GM23338 (cell line): ENCODE measurements around the gene HMCN2. TPM values are rescaled to one million over a fixed set of nuclear protein-coding genes. Genes with fewer than 3 reads are reported as not detected.

Source experiments
- CREB1 ChIP-seq: fragments of 250-450 bp; sonication (Bioruptor Pico); IDR thresholded peaks from 2 replicates; pipeline ENCODE4 v1.5.0; 2020; ENCODE audit warnings: low read depth, mild to moderate bottlenecking, moderate library complexity
- EZH2 ChIP-seq: fragments of 200-600 bp; sonication (generic); IDR thresholded peaks from one replicate; pipeline ENCODE4 v1.8.0; 2017; ENCODE audit warnings: antibody characterized with exemption, mild to moderate bottlenecking, low read depth; ENCODE audit not compliant: unreplicated experiment
- EZH2phosphoT487 ChIP-seq: fragments of 200-600 bp; sonication (generic); IDR thresholded peaks from one replicate; pipeline ENCODE4 v1.8.1; 2018; ENCODE audit warnings: antibody characterized with exemption; ENCODE audit not compliant: unreplicated experiment
- POLR2AphosphoS5 ChIP-seq: IDR thresholded peaks from 2 replicates; pipeline ENCODE4 v1.6.1; 2016; ENCODE audit warnings: antibody characterized with exemption, low read depth
- STAT1 ChIP-seq: IDR thresholded peaks from one replicate; pipeline ENCODE4 v1.6.1; 2016; ENCODE audit warnings: antibody characterized with exemption; ENCODE audit not compliant: unreplicated experiment
- ZNF114 ChIP-seq: fragments of 250-450 bp; sonication (Bioruptor Pico); IDR thresholded peaks from 2 replicates; pipeline ENCODE4 v1.5.0; 2020; ENCODE audit warnings: mild to moderate bottlenecking, moderate library complexity
- ZNF331 ChIP-seq: fragments of 250-450 bp; sonication (Bioruptor Pico); IDR thresholded peaks from 2 replicates; pipeline ENCODE4 v1.5.0; 2020; ENCODE audit warnings: low read depth, mild to moderate bottlenecking, moderate library complexity
- polyA plus RNA-seq: library from polyadenylated mRNA; unstranded; fragments of >200 nt; fragmentation: Nextera tagmentation; extraction: Ambion mirVana; gene quantifications from 2 replicates; pipeline ENCODE4 v1.2.1, GENCODE V29; 2016
- total RNA-seq: library from RNA; depleted of rRNA; stranded (reverse); fragments of >200 nt; shearing (Covaris generic); gene quantifications from 2 replicates; pipeline ENCODE4 v1.2.3, GENCODE V29; 2014
- TF ChIP-seq, protein P1 (sequence below): fragments of 250-450 bp; sonication (Bioruptor Pico); IDR thresholded peaks from 2 replicates; pipeline ENCODE4 v1.5.0; 2020; ENCODE audit warnings: mild to moderate bottlenecking, moderate library complexity
- TF ChIP-seq, protein P2 (sequence below), 2 experiments: fragments of 200-600 bp in 1 of 2; sonication (generic) in 1 of 2; conservative IDR thresholded peaks; 2 replicates each; pipeline versions ENCODE4 v1.5.1 to v1.6.1; 2016 to 2017; ENCODE audit warnings: antibody characterized with exemption in 2 of 2, low read depth in 2 of 2, mild to moderate bottlenecking in 2 of 2, moderate library complexity in 1 of 2

HMCN2 gene
- total and polyA plus RNA-seq, 2 experiments from 2014 or later: 1.3 to 4.7 TPM

DNA sequence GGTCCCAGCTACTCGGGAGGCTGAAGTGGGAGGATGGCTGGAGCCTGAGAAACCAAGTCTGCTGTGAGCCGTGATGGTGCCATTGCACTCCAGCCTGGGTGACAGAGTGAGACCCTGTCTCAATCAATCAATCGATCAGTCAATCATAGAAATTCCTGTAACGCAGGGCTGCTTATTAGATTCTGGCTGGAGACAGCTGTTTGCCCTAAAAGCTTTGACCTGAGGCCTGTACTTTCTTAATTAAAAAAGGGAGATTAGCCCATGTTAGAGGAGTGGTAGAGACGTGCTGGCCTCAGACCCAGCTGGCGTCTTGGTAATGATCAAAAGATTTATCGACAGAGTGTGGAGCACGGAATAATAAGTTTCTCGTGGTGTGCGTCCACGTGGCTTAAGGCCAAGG is 40.5 kb upstream of the HMCN2 start (continued):
- TF ChIP-seq, protein P1, sequence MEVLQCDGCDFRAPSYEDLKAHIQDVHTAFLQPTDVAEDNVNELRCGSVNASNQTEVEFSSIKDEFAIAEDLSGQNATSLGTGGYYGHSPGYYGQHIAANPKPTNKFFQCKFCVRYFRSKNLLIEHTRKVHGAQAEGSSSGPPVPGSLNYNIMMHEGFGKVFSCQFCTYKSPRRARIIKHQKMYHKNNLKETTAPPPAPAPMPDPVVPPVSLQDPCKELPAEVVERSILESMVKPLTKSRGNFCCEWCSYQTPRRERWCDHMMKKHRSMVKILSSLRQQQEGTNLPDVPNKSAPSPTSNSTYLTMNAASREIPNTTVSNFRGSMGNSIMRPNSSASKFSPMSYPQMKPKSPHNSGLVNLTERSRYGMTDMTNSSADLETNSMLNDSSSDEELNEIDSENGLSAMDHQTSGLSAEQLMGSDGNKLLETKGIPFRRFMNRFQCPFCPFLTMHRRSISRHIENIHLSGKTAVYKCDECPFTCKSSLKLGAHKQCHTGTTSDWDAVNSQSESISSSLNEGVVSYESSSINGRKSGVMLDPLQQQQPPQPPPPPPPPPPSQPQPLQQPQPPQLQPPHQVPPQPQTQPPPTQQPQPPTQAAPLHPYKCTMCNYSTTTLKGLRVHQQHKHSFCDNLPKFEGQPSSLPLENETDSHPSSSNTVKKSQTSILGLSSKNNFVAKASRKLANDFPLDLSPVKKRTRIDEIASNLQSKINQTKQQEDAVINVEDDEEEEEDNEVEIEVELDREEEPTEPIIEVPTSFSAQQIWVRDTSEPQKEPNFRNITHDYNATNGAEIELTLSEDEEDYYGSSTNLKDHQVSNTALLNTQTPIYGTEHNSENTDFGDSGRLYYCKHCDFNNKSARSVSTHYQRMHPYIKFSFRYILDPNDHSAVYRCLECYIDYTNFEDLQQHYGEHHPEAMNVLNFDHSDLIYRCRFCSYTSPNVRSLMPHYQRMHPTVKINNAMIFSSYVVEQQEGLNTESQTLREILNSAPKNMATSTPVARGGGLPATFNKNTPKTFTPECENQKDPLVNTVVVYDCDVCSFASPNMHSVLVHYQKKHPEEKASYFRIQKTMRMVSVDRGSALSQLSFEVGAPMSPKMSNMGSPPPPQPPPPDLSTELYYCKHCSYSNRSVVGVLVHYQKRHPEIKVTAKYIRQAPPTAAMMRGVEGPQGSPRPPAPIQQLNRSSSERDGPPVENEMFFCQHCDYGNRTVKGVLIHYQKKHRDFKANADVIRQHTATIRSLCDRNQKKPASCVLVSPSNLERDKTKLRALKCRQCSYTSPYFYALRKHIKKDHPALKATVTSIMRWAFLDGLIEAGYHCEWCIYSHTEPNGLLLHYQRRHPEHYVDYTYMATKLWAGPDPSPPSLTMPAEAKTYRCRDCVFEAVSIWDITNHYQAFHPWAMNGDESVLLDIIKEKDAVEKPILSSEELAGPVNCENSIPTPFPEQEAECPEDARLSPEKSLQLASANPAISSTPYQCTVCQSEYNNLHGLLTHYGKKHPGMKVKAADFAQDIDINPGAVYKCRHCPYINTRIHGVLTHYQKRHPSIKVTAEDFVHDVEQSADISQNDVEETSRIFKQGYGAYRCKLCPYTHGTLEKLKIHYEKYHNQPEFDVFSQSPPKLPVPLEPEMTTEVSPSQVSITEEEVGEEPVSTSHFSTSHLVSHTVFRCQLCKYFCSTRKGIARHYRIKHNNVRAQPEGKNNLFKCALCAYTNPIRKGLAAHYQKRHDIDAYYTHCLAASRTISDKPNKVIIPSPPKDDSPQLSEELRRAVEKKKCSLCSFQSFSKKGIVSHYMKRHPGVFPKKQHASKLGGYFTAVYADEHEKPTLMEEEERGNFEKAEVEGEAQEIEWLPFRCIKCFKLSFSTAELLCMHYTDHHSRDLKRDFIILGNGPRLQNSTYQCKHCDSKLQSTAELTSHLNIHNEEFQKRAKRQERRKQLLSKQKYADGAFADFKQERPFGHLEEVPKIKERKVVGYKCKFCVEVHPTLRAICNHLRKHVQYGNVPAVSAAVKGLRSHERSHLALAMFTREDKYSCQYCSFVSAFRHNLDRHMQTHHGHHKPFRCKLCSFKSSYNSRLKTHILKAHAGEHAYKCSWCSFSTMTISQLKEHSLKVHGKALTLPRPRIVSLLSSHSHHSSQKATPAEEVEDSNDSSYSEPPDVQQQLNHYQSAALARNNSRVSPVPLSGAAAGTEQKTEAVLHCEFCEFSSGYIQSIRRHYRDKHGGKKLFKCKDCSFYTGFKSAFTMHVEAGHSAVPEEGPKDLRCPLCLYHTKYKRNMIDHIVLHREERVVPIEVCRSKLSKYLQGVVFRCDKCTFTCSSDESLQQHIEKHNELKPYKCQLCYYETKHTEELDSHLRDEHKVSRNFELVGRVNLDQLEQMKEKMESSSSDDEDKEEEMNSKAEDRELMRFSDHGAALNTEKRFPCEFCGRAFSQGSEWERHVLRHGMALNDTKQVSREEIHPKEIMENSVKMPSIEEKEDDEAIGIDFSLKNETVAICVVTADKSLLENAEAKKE: no peak
- TF ChIP-seq POLR2AphosphoS5 (no peak), ZNF114 (CRISPR knock-in tag) (no peak), ZNF331 (CRISPR knock-in tag) (no peak), EZH2phosphoT487 (no peak), CREB1 (CRISPR knock-in tag) (no peak), EZH2 (no peak), STAT1 (no peak)
- TF ChIP-seq, protein P2, sequence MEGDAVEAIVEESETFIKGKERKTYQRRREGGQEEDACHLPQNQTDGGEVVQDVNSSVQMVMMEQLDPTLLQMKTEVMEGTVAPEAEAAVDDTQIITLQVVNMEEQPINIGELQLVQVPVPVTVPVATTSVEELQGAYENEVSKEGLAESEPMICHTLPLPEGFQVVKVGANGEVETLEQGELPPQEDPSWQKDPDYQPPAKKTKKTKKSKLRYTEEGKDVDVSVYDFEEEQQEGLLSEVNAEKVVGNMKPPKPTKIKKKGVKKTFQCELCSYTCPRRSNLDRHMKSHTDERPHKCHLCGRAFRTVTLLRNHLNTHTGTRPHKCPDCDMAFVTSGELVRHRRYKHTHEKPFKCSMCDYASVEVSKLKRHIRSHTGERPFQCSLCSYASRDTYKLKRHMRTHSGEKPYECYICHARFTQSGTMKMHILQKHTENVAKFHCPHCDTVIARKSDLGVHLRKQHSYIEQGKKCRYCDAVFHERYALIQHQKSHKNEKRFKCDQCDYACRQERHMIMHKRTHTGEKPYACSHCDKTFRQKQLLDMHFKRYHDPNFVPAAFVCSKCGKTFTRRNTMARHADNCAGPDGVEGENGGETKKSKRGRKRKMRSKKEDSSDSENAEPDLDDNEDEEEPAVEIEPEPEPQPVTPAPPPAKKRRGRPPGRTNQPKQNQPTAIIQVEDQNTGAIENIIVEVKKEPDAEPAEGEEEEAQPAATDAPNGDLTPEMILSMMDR (conservative IDR thresholded peaks at IDR 0.05; ENCODE audit: low read depth in 2 of 2): no peak
